NCI-H1105 treated with DMSO at 0.1 percent for 48 hours (cell line): ENCODE results near the gene TBC1D1.

Experiments
- DNase-seq: peaks from one replicate; lab custom pipeline; 2025; lab: John Stamatoyannopoulos, UW

The TBC1D1 gene

GRCh38 chr4:38150766-38151165 is 259.9 kb downstream of the TBC1D1 start:
- DNase-seq: no peak

- DNase-seq: no peak
Observed at GRCh38 chr4:38151873-38152272, 261.0 kb downstream of the TBC1D1 start.

- no peak for DNase-seq
Observed at GRCh38 chr4:38152305-38152704, 261.4 kb downstream of the TBC1D1 start.

- no peak for DNase-seq
Observed at GRCh38 chr4:38152721-38153386, 262.0 kb downstream of the TBC1D1 start.

- DNase-seq: no peak
Observed at GRCh38 chr4:38153387-38153760, 262.5 kb downstream of the TBC1D1 start.

GRCh38 chr4:38154252-38154651 is 263.4 kb downstream of the TBC1D1 start:
- DNase-seq: no peak

GRCh38 chr4:38154681-38155588 is 264.1 kb downstream of the TBC1D1 start:
- DNase-seq: no peak

GRCh38 chr4:38155589-38156294 is 264.9 kb downstream of the TBC1D1 start:
- DNase-seq: no peak

- DNase-seq: no peak
Observed at GRCh38 chr4:38157592-38157991, 266.7 kb downstream of the TBC1D1 start.

- DNase-seq: no peak
Observed at GRCh38 chr4:38160487-38161207, 269.8 kb downstream of the TBC1D1 start.

- DNase-seq: no peak
Observed at GRCh38 chr4:38161208-38162113, 270.6 kb downstream of the TBC1D1 start.

- DNase-seq: no peak
Observed at GRCh38 chr4:38162240-38162784, 271.4 kb downstream of the TBC1D1 start.

GRCh38 chr4:38163216-38164006 is 272.5 kb downstream of the TBC1D1 start:
- DNase-seq: no peak

- no peak for DNase-seq
Observed at GRCh38 chr4:38164346-38164745, 273.5 kb downstream of the TBC1D1 start.

- no peak for DNase-seq
Observed at GRCh38 chr4:38166082-38166481, 275.2 kb downstream of the TBC1D1 start.

- DNase-seq: no peak
Observed at GRCh38 chr4:38166768-38167167, 275.9 kb downstream of the TBC1D1 start.

- DNase-seq: no peak
Observed at GRCh38 chr4:38167973-38168372, 277.1 kb downstream of the TBC1D1 start.

- DNase-seq: no peak
Observed at GRCh38 chr4:38169524-38169923, 278.6 kb downstream of the TBC1D1 start.

GRCh38 chr4:38170338-38171169 is 279.7 kb downstream of the TBC1D1 start:
- DNase-seq: no peak
